ENCODE measurements around the gene RASGRF2.

The RASGRF2 gene

GRCh38 chr5:80982093-80982492, 21.9 kb downstream of the RASGRF2 start:
- no peak for TF ChIP-seq CTCF (IDR thresholded peaks at IDR 0.05; ENCODE audit: insufficient read depth, missing control alignments)
- FAIRE-seq, result no peak
- DNase-seq (ENCODE audit: insufficient read length, low spot score), result no peak

GRCh38 chr5:80985600-80986228, 25.6 kb downstream of the RASGRF2 start:
- no peak for FAIRE-seq
- no peak for TF ChIP-seq CTCF (IDR thresholded peaks at IDR 0.05; ENCODE audit: insufficient read depth, missing control alignments)
- no peak for DNase-seq (ENCODE audit: insufficient read length, low spot score)

- no peak for FAIRE-seq
- no peak for DNase-seq (ENCODE audit: insufficient read length, low spot score)
- TF ChIP-seq CTCF (IDR thresholded peaks at IDR 0.05; ENCODE audit: insufficient read depth, missing control alignments), result no peak
Observed at GRCh38 chr5:80986382-80986781, 26.2 kb downstream of the RASGRF2 start.

GRCh38 chr5:80987078-80987766, 27.1 kb downstream of the RASGRF2 start:
- TF ChIP-seq CTCF (IDR thresholded peaks at IDR 0.05; ENCODE audit: insufficient read depth, missing control alignments), result no peak
- FAIRE-seq, result no peak
- no peak for DNase-seq (ENCODE audit: insufficient read length, low spot score)

- DNase-seq (ENCODE audit: insufficient read length, low spot score), result no peak
- TF ChIP-seq CTCF (IDR thresholded peaks at IDR 0.05; ENCODE audit: insufficient read depth, missing control alignments), result no peak
- FAIRE-seq, result no peak
Observed at GRCh38 chr5:80988419-80988935, 28.3 kb downstream of the RASGRF2 start.

- no peak for FAIRE-seq
- no peak for TF ChIP-seq CTCF (IDR thresholded peaks at IDR 0.05; ENCODE audit: insufficient read depth, missing control alignments)
Observed at GRCh38 chr5:80989883-80990282, 29.7 kb downstream of the RASGRF2 start.

GRCh38 chr5:80990527-80990926, 30.4 kb downstream of the RASGRF2 start:
- FAIRE-seq, result no peak
- no peak for TF ChIP-seq CTCF (IDR thresholded peaks at IDR 0.05; ENCODE audit: insufficient read depth, missing control alignments)
- no peak for DNase-seq (ENCODE audit: insufficient read length, low spot score)

More at GRCh38 chr5:80989883-80990282, 29.7 kb downstream of the RASGRF2 start:
- no peak for DNase-seq (ENCODE audit: insufficient read length, low spot score)

Measured in D721Med (cell line).